Activated CD4-positive, alpha-beta T cell treated with anti-CD3 and anti-CD28 coated beads, Interleukin-2, amount 50 U/mL, for 48 hours (primary cell): ENCODE data around the gene PRSS22.

ENCODE experiments used
- DNase-seq, 2 experiments: peaks; one replicate each; pipeline ENCODE4 v3.0.0-alpha.2; 2020

The PRSS22 gene

GRCh38 chr16:2813771-2814221, 44.2 kb downstream of the PRSS22 start:
- DNase-seq, result no peak

DNA sequence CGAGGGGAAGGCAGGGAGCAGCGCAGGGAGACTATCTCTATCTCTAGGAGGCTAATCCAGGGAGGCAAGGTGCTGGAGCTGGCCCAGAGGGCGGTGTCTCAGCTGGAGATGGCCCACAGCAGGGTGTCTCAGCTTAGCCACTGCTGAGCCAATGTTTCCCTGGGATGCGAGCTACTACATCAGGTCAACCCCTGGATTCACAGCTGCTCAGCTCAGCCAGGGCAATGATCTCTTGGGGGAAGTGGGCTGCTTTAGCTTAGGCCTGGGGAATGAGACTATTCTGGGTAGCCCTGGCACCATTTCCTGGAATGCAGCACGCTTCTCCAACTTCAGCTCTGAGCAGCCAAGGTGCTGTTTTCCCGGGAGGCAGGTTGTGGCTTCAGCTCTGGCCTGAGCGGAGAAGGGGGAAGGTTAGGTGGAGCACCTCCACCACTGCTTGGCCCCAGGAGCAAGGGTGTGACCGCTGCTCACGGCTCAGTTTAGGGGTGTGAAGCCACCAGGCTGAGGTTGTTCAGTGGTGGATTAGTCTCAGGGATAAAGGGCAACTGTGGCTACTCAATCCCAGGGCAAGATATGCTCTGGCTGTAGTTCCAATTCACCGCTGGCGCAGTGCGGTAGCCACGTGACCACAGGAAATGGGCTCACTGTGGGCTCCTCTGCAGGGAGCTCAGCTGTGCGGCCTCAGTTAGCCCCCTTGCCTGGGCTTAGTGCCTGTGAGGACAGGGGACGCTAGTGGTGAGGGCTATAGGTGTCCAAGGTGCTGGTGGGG, 46.1 kb downstream of the PRSS22 start:
- no peak for DNase-seq

DNA sequence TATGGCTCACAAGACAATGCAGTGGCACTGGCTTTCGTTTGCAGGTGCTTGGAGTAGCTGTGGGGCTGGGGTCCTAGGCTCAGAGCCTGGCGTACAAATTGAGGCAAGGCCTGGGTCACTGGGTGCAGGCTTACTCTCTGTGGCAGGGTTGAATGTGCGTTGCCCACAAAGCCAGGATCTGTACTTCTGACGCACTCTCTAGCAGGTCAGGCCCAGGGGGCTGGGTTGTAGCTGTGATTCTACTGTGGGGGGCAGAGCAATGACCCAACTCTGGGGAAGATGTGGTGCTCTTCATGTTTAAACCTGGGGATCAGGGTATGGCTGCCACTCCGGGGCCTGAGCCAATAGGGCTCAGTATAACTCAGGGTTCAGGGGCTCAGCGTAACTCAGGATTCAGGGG, 47.3 kb downstream of the PRSS22 start:
- DNase-seq, result no peak

DNA sequence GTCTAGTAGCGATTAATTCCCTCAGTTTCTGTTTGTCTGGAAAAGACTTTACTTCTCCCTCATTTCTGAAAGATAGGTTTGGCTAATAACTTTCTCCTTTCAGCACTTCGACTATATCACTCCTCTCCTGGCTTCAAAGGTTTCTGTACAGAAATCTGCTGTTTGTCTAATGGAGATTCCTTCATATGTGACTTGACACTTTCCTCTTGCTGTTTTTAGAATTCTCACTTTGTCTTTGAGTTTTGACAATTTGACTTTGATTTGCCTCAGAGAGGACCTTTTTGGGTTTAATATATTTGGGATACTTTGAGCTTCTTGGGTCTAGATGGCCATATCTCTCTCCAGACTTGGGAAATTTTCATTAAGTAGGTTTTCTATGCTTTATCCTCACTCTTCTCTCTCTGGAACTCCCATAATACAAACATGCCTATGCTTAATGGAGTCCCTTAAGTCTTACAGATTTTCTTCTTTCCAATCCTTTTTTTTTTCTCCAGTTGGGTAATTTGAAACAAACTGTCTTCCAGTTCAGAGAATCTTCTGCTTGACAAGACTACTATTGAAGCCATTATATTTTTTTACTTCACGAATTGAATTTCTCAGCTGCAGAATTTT, 48.7 kb downstream of the PRSS22 start:
- no peak for DNase-seq

GRCh38 chr16:2808181-2808580, 49.8 kb downstream of the PRSS22 start:
- DNase-seq, result no peak

GRCh38 chr16:2806286-2806685, 51.7 kb downstream of the PRSS22 start:
- DNase-seq, result no peak

GRCh38 chr16:2804728-2805127, 53.2 kb downstream of the PRSS22 start:
- no peak for DNase-seq

DNA sequence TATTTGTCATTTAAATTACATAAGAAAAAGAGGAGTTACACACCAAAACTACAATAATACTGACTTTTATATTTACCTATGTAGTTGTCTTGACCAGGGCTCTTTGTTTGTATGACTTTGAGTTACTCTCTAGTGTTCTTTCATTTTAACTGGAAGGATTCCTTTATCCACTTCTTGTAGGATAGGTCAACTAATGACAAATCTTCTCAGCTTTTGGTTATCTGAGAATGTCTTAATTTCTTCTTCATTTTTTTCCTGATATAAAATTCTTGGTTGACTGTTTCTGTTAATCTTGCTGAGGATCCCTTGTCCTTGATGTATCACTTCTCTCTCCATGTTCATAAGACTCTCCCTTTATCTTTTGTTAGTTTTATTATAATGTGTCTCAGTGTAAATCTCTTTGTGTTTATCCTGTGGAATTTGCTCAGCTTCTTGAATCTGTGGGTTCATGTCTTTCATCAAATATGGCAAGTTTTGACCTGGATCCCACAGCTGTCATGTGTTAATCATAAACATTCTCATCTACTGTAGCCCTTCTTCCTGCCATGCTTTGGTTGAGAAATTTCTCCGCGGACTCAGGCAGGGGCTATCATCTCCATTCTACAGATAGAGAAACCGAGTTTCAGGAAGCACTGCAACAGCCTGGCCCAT, 54.3 kb downstream of the PRSS22 start:
- no peak for DNase-seq
